NOMO-1 treated with DMSO at 0.1 percent for 48 hours (cell line): ENCODE measurements around the gene DCHS1.

Experiments used
- DNase-seq: peaks from one replicate; lab custom pipeline; 2025; ENCODE audit not compliant: unreplicated experiment; lab: John Stamatoyannopoulos, UW

DCHS1 gene

DNA sequence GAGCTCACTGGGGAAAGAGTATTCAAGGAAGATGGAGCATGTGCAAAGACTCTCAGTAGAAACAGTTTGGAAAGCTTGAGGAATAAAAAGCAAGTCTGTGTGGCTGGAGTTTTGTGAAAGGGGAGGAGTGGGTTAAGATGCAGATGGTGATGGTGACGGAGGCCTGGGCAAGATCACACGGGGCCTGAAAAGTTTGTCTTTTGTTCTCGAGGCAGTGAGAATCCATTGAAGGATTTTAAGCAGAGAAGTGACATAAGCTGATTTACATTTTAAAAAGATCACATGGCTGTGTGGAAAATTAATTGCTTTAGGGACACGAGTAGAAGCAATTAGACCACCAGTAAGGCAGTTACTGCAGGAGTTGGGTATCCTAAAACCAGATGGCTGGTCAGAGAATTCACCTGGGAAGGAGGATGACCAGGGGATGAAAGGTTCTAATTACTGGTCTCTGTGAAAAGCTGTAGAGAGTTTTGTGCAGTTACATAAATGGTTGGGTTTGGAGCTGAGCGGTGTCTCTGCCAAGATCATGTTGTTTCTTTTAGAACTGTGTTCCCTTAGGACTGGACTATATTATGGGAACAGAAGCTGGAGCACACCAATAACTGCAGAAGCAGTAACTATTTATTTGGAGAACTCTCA lies 59.3 kb downstream of the DCHS1 start:
- DNase-seq = no peak

DNA sequence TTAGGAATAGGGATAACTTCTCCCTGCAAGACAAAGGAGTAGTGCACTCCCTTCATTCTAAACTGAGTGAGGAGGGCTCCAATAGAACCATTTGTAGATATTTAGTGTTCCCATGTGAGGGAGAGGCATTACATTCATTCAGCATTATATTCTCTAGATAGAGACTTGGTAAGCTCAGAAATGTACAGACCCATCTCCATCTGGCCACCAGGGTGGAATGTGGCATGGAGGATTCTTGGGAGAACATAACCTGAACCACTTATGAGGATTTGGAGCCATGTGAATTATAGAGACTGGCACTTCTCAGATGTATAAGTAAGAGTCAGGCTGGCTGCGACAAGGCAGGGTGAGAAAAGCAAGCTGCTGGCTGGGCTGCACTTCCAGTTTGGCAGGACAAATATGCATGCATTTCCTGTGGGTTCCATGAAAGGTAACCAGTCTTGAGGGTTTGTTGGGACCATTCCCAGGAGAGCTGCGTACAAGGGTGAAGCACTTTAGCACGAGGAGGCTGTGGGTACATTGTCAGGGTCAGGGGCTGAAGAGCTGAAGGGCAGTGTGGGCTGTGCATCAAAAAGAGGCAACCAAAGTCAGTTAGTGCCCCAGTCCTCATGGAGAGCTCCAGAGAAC lies 61.4 kb downstream of the DCHS1 start:
- no peak for DNase-seq

DNA sequence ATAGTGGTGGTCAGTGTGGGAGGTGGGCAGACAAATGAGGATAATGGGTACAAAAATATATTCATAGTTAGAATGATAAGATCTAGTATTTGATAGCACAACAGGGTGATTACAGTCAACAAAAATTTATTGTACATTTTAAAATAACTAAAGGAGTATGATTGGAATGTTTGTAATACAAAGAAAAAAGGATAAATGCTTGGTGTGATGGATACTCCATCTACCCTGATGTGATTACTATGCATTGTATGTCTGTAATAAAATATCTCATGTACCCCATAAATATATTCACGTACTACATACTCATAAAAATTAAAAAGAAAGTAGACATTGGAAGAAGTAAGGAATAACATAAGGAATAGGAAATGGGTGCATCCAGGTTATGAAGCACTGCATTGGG lies 67.6 kb downstream of the DCHS1 start:
- no peak for DNase-seq

DNA sequence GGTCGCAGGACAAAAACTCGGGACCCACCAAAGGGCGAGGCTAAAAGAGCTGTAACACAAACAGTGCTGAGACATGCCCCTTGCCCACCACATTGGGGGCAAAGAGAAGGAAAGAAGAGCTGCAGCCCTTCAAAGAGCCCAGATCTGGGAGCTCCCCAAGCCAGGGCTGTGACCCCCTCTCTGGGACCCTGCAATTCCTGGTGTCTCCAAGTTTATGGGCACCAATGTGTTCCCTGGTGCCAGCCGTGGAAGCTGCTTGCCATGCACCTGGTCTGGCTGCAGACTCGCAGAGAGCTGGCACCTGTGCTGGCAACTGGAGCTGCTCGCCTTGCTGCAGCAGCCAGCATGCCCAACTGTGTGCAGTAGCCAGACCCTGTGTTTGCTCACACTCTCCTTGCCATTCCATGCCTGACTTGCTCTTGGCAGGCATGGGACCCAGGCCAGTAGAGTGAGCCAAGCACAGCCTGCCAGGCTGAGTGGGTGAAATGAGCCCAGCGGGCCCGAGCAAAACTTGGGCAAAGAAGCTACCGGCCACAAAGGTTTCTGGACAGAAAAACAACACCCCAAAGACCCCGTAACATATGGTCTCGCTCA lies 68.2 kb downstream of the DCHS1 start:
- no peak for DNase-seq

DNA sequence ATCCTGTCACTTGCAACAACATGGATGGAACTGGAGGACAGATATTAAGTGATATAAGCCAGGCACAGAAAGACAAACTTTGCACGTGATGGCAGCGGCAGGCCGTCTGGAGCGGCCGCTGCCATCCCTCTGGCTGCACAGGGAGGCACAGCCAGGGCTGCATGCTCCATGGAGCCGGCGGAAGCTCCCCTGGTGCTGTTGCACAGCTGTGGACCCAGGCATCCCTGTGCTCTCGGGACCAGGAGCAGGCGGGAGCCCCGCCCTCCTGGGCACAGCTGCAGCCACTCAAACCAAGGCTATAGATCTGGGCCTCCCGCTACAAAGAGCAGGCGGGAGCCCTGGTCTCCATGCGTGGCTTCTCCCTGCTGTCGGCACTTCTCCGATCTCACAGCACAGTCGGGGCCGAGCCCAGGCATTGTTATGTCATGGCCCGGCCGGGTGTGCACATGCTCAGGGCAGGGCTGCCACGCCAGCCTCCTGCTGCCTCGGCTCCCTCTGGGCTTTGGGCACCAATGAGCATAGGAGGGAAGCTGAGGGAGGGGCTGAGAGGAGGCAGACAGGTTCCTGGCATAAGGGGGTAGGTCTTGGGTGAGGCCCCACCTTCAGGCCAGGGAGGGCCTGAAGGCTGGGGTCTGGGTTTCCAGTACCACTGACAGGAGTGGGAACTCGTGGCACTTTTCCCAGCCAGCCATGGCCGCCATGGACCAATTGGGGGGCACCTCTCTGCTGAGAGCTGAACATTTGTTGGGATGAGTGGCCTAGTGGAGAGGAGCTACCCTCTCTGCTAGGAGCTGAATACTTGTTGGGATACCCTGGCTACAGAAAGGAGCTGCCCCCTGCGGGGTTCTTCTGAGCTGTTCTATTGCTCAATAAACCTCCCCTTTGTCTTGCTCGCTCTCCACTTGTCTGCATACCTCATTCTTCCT lies 68.9 kb downstream of the DCHS1 start:
- no peak for DNase-seq

DNA sequence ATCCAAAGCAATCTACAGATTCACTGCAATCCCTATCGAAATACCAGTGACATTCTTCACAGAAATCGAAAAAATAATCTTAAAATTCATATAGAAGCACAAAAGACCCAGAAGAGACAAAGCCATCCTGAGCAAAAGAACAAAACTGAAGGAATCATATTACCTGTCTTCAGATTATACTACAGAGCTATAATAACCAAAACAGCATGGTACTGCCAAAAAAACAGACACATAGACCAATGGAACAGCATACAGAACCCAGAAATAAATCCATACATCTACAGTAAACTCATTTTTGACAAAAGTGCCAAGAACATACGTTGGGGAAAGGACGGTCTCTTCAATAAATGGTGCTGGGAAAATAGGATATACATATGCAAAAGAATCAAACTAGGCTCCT lies 71.1 kb downstream of the DCHS1 start:
- DNase-seq = no peak

DNA sequence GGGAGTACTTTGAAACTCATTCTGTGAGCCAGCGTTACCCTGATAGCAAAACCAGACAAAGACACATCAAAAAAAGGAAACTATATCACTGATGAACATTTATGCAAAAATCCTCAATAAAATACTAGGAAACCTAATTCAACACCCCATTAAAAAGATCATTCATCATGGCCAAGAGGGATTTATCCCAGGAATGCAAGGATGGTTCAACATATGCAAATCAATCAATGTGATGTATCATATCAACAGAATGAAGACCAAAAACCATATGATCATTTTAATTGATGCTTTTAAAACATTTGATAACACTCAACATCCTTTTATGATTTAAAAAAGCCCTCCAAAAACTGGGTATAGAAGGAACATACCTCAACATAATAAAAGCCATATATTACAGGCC lies 72.0 kb downstream of the DCHS1 start:
- no peak for DNase-seq

DNA sequence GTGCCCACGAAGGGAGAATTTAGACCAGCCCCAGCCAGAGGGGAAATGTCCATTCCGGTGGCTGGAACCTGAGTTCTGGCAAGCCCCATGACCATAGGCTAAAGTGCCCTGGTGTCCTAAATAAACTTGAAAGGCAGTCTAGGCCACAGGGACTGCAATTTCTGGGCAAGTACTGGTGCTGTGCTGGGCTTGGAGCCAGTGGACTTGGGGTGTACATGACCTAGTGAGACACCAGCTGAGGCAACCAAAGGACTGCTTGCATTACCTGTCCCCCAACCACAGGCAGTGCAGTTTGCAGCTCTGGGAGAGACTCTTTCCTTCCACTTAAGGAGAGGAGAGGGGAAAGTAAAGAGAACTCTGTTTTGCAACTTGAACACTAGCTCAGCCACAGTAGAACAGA lies 75.9 kb downstream of the DCHS1 start:
- DNase-seq = no peak

DNA sequence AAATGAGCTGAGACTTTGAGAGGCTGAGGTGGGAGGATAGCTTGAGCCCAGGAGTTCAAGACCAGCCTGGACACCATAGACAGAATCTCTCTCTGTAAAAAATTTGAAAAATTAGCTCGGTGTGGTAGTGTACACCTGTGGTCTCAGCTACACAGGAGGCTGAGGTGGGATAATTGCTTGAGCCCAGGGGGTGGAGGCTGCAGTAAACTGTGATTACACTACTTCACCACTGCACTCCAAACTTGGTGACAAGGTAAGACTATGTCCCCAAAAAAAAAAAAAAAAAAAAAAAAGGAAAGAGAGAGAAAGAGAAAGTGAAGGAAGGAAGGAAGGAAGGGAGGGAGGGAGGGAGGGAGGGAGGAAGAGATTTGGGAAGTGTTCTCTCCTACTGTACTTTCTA lies 77.5 kb downstream of the DCHS1 start:
- DNase-seq = no peak

DNA sequence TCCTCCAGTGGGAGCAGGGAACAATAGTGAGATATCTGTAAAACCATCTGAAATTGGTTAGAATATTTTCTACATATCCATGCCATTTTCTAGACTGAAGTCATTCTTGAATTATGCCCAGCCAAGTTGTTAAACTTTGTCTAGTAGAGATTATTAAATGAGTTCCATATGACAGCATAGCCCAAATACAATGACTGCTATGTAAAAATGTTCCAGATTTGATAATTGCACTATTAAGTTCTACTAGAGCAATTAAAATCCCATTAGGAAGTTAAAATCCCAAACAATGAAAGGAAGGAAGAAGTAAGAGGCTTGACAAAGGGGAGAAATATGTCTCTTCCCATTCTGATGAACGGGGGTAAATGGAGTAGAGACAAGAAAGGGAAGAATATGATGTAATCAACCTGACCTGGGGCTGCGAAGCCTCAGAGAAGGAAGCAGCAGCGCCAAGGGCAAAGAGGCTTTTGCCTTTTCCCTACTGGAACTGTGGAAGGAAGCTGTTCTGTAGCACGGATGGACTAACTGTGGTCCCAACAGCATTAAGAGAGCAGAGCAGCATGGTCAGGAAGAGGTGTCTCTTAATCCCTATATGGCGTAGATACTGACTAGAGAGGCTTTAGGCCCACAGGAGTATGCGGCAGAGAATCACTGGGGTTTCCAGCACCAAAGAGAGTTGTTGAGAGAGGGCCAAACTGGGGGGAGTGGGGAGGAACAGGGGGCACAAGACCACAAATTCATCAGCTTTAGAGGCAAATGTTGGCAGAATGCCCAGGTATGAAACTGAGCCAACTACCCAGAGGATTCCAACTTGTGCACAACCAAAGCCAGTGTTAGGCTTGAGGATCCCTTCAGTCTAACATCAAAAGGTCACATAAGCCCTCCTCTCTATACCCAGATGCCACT lies 78.9 kb downstream of the DCHS1 start:
- DNase-seq = no peak

DNA sequence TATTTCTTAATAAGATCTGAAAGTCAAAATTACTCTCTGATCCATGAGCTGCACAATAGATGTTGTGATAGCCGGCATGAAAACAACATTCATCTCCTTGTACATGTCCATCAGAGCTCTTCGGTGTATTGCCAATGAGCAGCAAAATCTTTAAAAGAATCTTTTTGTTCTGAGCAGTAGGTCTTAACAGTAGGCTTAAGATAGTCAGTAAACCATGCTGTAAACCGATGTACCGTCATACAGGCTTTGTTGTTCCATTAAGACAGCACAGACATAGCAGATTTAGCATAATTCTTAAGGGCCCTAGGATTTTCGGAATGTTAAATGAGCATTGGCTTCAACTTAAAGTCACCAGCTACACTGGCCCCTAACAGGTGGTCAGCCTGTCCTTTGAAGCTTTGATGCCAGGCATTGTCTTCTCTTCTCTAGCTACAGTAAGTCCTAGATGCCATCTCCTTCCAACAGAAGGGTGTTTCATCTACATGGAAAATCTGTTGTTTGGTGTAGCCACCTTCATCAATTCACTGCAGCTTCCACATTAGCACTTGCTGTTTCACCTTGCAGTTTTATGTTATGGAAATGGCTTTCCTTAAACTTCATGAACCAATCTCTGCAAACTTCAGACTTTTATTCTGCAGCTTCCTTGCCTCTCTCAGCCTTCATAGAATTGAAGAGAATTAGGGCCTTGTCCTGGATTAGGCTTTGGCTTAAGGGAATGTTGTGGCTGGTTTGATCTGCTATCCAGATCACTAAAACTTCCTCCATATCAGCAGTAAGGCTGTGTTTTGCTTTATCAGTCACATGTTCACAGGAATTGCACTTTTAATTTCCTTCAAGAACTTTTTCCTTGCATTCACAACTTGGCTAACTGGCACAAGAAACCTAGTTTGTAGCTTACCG lies 80.5 kb downstream of the DCHS1 start:
- DNase-seq = no peak

DNA sequence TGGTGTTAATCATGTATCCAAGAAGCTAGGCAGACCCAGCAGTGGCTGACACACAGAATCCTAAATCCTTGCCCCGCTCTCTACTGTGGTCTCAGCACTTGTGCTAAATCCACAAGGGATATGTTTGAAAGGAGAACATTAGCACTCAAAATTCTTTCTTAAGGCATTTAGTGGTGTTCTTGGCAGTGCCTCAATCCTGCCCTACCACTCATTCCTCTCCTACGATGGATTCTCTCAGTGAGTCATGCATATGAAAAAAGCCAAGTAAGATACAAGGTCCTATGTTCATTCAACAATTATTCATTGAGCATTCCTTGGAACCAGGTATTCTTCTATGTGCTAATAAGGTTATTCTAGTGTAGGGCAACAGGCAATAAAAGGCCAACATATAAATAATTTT lies 83.4 kb downstream of the DCHS1 start:
- no peak for DNase-seq

DNA sequence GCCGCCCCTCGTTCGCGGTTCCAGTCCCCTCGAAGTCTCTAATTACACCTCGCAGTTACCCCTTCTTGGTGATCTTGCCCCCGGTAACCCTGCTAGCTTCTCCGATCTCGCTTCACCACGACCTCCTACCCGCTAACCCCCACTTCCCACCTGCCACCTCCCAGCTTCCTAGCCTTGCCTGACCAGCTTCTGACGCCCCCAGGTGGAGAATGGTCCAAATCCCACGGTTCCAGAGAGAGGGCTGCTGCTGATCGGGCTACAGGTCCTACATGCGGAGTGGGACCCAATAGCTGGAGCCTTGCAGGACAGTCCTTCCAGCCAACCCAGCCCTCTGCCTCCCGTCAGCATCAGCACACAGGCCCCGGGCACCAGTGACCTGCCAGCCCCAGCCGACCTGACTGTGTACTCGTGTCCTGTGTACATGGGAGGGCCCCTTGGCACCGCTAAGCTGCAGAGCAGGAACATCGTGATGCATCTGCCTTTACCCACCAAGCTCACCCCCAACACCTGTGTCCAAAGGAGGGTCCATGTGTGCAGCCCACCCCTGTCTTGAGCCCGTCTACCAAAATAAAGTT lies 84.1 kb downstream of the DCHS1 start:
- no peak for DNase-seq
